GM21619 (cell line): Measurements from ENCODE around the gene CFAP74.

Experiments used
- ATAC-seq: cut with Tn5 transposase; IDR thresholded peaks from one replicate; pipeline ENCODE4 v1.9.1; 2021; ENCODE audit not compliant: unreplicated experiment

CFAP74 gene

GRCh38 chr1:1969953-1970716 lies 33.5 kb downstream of the CFAP74 start:
- ATAC-seq, result no peak

- ATAC-seq, result no peak
Measured at GRCh38 chr1:1969505-1969900, 34.1 kb downstream of the CFAP74 start.

- ATAC-seq, result no peak
Measured at GRCh38 chr1:1968767-1969504, 34.6 kb downstream of the CFAP74 start.

GRCh38 chr1:1967879-1968278 lies 35.7 kb downstream of the CFAP74 start:
- no peak for ATAC-seq

GRCh38 chr1:1967151-1967550 lies 36.4 kb downstream of the CFAP74 start:
- no peak for ATAC-seq

- ATAC-seq, result no peak
Measured at GRCh38 chr1:1966071-1966740, 37.4 kb downstream of the CFAP74 start.

- ATAC-seq, result no peak
Measured at GRCh38 chr1:1965546-1965945, 38.0 kb downstream of the CFAP74 start.

GRCh38 chr1:1964811-1965210 lies 38.8 kb downstream of the CFAP74 start:
- no peak for ATAC-seq

GRCh38 chr1:1963570-1963969 lies 40.0 kb downstream of the CFAP74 start:
- ATAC-seq, result no peak

- no peak for ATAC-seq
Measured at GRCh38 chr1:1962752-1963151, 40.8 kb downstream of the CFAP74 start.

GRCh38 chr1:1960480-1961196 lies 42.9 kb downstream of the CFAP74 start:
- no peak for ATAC-seq

GRCh38 chr1:1959840-1960479 lies 43.6 kb downstream of the CFAP74 start:
- ATAC-seq, result no peak

- no peak for ATAC-seq
Measured at GRCh38 chr1:1959459-1959839, 44.1 kb downstream of the CFAP74 start.

GRCh38 chr1:1958071-1958541 lies 45.5 kb downstream of the CFAP74 start:
- ATAC-seq, result no peak

GRCh38 chr1:1957533-1957961 lies 46.0 kb downstream of the CFAP74 start:
- no peak for ATAC-seq

- no peak for ATAC-seq
Measured at GRCh38 chr1:1956586-1957532, 46.7 kb downstream of the CFAP74 start.

- no peak for ATAC-seq
Measured at GRCh38 chr1:1956101-1956500, 47.5 kb downstream of the CFAP74 start.

- no peak for ATAC-seq
Measured at GRCh38 chr1:1955621-1956094, 47.9 kb downstream of the CFAP74 start.

- no peak for ATAC-seq
Measured at GRCh38 chr1:1954831-1955441, 48.6 kb downstream of the CFAP74 start.
